Left forelimb (tissue), 1 donor: ENCODE measurements around the gene RAB40C.
A peak's percentile ranks its signal among the peaks of the same experiment; 100 is the strongest.

Experiments
- DNase-seq: peaks from one replicate; pipeline ENCODE4 v3.0.0-alpha.2; 2018; ENCODE audit warnings: low spot score

RAB40C gene

DNA sequence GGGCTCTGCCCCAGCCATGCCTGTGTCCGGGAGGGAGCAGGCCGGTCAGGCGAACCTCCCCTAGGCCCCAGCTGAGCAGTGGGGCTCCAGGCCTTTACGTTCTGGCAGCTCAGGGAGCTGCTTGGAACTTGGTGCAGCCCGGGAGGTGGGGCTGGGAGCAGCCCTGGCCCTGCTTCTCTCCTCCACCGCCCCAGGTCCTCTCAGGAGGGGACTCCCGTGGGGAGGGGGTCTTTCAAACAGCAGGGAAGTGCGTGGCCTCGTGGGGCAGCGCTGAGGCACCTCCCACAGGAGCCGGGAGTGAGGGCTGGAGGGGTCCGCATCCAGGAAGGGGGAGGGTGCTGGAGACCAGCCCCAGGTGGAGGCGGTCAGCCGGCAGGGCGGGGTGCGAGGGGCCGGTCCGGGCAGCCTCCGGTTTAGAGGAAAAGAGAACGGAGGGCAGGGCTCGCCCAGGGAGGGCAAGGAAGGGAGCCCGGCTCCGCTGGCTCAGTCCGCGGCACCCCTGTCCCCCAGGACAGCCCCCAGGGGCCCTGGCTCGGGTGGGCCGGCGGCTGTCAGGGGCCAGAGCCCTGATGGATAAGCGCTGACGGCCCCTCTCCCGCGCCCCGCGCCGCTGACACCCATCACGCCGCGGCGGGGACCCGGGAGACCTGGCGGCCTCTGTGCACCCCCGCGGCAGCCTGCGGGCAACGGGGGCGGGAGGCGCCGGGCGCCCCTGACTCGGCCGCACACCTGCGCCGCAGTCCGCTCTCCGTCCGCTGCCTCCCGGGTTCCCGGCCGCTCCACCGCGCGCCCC lies 30.3 kb upstream of the RAB40C start:
- no peak for DNase-seq

DNA sequence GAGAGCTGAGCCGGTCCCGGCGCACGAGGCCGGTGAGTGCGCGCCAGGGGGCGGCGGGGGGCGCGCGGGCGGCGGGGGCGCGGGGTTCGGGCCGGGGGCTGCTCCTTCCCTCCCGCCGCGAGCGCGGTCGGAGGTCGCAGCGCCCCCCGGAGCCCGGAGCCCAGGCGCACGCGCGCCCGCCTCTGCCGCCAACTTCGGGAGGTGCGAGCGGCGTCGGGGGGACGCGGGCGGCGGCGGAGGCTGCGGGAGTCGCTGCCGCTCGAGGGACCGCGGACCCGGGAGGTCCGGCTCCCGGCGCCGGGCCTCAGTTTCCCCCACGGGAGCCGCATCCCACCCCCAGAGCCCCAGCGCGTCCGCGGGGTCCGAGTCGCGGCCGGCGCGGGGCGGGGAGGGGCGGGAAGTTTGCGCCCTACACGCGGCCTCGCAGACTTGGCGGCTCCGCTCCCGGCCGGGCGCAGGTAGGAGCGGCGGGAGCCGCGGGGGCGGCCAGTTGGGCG lies 29.6 kb upstream of the RAB40C start, which contains the start of gene PRR35:
PRR35 (plus strand) TSS at position 191 of the 497 bp plus-strand sequence. CDS start 2,901 bp downstream, outside the sequence.
- no peak for DNase-seq

DNA sequence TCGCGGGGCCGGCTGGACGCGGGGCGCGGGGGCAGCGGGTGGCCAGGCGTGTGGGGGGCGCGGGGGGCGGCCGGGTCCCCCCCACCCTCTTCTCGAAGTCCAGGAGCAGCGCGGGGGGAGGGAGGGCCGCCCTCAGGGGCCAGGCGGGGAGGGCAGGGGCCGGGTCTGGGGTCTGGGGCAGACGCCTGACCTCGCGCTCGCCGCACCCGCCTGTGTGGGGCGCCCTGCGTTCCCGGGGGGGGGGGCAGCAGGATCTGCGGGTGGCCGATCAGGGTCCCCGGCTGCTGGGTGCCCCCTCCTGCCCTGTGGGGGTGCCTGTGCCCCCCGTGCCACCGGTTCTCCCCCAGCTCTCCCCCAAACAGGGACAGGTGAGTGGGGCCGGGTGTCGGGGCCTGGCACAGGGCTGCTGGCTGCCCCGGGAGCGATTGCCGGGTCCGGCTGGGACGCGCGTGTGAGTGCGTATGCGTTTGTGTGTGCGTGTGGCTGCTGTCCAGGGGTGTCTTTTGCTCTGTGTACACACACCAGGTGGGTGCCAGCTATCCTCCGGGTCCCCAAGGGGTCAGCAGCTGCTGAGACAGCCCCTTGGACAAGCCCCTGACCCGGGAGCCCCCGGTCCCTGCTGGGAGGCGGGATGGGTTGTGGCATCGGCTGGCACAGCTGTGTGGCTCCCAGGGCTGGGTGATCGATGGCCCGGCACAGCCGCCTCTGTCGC lies 29.0 kb upstream of the RAB40C start:
- no peak for DNase-seq

DNA sequence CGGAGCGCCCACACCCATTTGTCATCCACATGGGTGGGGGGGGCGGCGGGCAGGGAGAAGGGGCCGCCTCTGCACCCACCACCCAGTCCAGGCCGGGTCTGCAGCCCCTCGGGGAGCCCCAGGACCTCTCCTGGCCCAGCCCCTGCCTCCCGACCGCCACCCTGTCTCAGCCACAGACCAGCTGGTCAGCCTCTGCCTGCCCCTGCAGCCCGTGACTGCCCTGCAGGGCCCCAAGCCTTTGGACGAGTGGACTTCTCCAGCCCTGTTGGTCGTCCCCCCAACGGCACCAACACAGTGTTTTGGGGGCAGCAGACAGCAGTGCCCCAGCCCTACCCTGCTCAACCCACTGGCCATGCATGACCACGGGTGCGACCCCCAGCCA lies 28.5 kb upstream of the RAB40C start:
- no peak for DNase-seq

DNA sequence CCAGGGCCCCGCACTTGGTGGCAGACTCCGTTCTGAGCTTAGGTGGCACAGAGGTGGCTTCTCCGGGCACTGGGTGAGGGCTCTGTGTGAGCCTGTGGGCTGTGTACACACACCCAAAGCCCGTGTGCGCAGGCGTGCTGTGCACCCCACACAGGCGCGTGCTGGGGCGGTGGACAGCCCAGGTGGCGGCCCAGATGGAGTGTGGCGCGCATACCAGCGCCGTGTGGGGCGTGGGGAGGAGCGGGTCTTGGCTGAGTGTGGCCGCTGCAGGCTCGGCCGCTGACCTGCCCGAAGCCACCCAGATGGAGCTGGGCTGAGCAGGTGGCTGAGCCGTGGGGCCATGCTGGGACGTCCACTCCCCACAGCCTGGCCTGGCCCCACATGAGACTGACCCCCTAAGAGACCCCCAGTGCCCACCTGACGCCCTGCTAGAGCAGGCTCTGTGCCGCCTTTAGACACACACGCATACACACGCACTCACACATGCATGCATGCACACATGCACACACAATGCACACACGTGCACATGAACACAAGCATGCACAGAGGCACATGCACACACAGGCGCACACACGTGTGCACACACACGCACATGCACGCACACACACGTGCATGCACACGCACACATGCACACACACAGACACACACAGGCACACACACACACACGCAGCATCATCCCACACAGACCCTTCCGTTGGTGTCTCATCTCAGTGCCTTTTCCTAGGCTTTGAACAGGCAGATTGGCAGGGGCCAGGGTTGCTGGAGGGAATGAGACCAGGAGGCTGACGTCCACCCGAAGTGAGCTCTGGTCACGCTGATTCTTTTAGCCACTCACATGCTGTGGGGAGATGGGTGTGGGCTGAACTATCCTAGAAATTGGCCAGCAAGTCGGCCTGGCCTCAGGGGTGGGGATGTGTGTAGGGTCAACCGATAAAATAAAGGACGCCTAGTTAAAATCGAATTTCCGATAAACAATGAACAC lies 27.6 kb upstream of the RAB40C start:
- DNase-seq = no peak

DNA sequence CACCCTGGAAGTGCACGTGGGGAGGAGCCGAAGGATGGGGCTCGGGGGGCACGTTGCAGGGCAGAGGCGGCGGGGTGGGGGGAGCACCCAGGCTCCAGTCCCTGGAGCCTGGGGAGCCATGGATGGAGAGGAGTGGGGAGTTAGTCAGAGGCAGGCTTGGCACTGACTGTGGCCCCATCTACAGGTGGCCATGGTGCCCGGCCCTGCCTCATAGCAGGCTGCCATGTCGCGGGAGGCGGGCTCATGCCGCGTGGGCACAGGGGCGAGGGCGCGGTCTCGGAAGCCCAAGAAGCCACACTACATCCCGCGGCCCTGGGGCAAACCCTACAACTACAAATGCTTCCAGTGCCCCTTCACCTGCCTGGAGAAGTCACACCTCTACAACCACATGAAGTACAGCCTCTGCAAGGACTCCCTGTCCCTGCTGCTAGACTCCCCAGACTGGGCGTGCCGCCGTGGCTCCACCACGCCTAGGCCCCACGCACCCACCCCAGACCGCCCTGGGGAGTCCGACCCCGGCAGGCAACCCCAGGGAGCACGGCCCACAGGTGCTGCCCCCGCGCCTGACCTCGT lies 26.7 kb upstream of the RAB40C start:
- DNase-seq = no peak

DNA sequence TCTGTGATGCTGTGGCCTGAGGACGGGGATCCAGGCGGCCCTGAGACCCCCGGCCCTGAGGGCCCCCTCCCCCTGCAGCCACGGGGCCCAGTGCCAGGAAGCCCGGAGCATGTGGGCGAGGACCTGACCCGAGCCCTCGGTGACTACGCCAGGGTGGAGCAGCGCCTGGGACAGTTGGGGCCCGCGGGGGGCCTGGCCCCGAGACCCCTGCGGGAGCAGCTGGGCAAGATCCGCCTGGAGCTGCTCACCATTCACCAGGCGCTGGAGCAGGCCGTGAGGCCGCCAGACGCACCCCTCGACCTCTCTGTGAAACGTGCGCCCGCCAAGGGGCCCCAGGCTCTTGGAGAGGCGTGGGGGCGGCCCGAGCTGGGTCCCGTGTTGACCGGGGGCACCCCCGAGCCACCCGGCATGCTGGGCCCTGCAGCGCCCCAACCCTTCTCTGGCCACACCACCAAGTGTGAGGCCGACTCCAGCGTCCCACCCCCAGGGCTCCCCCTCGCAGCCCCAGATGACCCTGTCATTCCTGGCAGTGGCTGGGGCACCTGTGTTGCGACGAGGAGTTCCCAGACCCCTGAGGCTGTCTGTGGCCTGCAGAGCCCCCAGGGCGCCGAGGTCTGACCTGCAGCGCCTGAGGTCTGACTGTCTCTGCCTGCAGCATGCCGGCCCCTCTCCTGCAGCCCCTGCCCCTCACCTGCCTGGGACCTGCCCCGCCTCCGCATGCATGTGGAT lies 25.0 kb upstream of the RAB40C start:
- DNase-seq = no peak

DNA sequence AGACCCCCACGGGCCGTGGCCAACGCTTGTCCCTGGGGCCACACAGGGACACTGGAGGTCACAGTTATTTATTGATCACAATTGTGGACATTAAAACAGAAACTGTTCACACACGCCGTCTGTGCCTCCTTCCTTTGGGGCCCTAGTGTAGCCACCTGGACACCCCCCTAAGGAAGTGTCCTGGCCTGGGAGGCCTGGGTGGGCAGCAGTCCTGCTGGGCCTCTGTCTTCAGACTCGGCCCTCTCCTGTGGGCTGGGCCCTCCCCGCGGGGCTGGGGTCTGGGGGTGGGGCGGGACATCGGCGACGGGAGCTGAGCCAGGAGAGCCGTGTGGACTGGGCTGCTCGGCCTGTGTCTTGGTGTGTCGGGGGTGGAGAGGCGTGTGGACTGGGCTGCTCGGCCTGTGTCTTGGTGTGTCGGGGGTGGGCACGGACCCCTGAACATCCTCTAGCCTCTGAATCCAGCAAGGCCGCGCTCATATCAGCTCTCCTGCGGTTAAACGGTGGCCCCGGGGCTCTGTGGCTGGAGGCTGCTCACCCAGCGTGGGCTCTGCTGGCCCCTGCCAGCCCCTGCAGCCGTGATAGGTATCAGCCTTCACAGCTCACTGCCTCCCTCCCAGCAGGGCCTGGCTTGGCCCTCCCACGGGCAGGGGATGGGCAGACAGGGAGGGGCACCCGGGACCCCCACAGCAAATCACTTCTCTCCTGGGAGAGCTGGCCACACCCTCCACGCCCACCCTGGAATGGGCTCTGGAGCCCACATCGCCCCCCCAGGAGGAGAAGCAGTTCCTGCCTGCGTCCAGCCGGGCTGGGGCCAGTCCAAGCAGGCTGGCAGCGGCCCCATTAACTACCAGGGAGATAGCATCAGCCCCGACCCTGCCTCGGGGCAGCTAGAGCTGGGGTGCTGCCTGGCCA lies 24.2 kb upstream of the RAB40C start:
- DNase-seq = no peak

DNA sequence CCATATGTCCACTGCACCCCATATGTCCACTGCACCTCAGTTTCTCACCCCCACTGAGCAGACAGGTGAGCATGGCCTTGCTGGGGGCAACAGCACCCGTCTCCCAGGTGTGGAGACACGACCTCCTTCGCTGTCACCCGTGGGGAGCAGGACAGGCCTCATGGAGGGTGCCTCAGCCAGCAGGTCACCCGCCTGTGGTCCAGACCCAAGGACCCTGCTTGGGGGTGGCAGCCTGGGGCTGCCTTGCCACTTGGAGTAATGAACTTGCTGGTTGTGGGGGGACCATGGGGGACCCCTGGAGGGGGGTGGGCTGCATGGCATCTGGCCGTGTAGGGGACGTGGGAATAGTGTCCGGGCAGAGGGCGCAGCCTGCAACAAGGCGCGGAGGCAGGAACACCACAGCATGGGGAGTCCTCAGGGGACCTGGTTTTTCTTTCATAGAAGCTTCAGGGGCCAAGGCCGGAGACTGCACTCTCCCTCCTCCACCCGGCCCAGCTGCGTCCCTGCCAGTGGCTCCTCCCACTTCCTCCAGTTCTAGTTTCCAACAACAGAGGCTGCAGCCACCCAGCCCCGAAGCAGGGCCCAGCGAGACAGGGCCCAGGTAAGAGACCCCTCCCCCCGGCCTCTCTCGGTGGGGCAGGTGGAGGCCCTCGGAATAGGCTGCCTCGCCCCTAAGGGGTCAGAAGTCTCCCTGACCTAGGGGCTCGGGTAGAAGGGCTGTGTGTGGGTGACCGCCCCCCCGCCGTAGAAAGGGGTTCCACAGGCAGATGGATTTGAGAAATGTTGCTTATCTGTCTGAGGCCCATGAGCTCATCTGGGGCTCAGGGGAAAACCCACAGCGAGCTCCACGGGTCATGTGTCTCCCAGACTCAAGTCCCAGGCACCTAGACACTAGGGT lies 23.1 kb upstream of the RAB40C start, which contains the start of gene NHLRC4:
NHLRC4 (plus strand) TSS at position 531 of the 898 bp plus-strand sequence. CDS start 1,043 bp downstream, outside the sequence.
- no peak for DNase-seq

DNA sequence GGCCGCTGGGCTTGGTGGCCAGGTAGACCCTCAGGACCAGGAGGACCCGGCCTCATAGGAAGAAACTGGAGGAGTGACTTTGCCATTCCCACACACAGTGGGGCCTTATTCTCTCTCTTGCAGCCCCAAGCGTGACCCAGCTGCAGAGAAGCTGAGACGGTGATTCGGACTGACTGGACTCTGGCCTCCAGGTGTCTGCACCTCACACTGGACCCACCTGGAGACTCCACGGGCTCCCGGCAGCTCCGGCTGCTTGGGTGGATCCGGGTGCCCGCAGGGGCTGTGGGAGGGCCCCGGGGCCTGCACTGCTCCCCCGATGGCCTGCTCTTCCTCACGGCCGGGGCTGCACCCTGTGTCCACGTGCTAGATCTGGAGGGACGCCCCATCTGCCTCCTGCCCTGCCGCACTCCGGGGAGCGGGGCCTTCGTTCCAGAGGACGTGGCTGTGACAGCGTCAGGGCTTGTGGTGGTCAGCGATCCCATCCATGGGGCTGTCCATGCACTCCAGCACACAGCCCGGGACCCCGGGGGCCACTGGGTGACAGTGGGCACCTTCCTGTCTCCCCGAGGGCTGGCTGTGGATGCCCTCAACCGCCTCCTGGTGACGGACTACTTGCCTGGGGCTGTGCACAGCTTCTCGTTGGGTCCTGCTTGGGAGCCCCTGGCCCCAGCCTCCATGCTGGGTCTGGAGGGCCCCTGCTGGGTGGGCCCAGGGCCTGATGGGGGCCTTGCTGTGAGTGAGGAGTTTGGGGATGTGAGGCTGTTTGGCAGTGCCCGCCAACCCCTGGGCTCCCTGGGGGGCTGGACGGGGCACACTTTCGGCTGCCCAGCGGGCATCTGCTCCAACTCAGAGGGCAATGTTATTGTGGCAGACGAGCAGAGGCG lies 22.3 kb upstream of the RAB40C start:
- no peak for DNase-seq

DNA sequence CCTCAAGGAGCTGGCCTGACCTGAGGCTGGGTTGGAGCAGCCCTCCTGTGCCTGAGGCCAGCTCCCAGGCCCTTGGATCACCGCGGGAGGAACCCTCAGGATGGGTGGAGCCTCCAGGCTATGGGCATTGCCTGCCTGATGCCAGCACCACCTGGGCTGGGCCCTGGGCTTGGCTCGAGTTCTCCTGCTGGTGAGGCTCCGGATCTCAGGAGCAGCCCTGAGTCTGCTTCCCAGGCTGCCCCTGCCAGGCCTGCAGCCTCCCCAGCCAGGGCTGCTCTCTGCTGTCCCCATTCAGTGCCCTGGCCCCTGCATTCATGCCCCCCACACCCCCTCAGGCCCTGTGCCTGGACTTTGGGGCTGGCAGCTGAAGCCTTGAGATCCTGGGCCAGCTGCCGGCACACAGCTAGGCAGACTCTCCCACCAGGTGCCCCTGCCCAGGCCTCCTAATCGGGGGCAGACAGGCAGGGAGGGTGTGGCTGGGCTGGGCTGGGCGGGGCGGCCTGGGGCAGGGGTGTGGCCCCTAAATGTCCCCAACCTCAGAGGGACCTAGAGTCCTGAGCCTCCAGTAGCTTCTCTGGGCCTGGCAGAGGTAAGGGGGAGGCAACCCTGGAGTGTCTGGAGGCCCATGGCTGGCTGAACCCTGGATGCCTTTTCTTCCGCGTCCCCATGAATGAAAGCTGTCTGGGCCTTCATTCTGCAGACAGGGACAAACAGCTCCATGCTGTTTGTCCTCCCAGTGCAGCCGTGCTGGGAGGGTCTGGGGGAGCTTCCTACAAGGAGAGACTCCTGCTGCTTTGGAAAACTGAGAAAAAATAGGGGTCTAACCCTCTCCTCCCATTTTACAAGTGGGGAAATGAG lies 21.2 kb upstream of the RAB40C start:
- DNase-seq = no peak

DNA sequence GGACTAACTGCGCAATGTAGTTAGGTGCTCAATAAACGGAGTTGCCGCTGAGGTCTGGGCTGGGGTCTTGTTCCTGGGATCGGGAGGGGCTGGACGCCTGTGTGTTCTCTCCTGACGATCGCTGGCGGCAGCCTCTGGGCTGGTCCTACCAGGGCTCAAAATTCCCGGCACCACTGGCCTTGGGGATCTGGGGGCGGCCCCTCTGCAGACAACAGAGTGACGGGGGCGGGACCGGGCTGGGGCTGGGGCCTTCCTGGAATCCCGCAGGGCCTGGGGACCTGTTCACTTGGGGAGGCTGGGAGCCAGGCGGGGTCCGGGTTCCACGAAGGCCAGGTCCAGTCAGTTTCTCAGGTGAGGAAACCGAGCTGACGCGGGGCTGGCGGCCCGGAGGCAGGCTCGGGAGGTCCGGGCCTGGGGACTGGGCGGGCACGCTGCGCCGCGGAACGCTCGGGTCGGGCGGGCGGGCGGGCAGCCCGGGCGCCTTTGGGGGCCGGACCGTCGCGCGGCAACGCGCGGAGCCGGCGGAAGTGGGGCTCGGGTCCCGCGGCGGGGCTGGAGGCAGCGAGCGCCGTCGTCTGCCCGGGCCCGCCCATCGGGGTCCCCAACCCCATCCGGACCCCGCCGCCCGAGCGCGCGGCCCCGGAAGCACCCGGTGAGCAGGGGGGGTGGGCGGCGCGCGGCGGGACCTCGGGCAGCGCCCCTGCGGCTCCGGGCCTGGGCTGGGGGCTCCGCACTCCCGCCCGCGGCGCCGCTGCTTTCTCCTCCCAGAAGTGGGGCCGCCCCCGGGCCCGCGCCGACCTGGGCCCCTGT lies 20.2 kb upstream of the RAB40C start, which contains the start of gene PIGQ:
PIGQ (plus strand) TSS at position 524 of the 810 bp plus-strand sequence. CDS start 4,107 bp downstream, outside the sequence.
- DNase-seq = peak; percentile 87

DNA sequence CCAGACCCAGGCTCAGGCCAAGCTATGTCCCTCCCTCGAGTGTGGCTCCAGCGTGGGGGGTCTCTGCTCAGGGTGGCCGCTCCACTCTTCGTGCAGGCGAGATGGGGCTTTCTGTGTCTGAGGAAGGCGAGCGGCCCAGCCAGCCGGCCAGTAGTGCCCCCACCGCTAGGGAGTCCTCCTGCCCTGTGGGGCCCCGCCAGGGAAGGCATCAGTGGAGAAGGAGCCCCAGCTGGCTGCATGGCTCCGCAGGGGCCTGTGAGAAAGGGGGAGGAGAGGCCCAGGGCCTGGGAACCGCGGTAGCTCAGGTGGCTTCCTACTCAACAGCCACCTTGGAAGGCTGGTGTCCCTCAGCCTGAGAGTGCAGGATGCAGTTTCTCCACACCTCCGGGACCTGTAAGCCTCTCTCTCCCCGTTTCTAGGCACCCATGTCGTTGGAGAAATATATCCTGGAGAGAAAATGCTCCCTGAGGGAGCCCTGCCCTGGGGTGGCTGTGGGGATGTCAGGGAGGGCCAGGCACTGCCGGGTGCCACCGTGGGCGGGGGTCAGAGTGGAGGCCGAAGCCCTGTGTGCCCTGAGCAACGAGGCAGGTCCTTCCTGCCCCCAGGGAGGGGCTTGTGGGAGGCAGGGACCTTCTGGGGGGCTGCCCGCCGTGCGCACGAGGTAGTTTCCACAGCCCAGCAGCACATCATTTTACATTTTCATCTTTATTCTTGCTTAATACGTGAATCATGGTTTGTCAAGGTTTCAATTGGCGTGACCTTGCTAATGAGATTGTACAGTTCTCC lies 16.8 kb upstream of the RAB40C start:
- no peak for DNase-seq

DNA sequence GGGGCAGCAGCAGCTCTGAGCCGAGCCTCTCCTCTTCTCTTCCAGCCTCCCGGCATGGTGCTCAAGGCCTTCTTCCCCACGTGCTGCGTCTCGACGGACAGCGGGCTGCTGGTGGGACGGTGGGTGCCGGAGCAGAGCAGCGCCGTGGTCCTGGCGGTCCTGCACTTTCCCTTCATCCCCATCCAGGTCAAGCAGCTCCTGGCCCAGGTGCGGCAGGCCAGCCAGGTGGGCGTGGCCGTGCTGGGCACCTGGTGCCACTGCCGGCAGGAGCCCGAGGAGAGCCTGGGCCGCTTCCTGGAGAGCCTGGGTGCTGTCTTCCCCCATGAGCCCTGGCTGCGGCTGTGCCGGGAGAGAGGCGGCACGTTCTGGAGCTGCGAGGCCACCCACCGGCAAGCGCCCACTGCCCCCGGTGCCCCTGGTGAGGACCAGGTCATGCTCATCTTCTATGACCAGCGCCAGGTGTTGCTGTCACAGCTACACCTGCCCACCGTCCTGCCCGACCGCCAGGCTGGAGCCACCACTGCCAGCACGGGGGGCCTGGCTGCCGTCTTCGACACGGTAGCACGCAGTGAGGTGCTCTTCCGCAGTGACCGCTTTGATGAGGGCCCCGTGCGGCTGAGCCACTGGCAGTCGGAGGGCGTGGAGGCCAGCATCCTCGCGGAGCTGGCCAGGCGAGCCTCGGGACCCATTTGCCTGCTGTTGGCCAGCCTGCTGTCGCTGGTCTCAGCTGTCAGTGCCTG lies 15.7 kb upstream of the RAB40C start:
- no peak for DNase-seq
